GM19035 (cell line): Measurements from ENCODE around the gene MPHOSPH9.

ENCODE experiments used
- ATAC-seq: cut with Tn5 transposase; IDR thresholded peaks from one replicate; pipeline ENCODE4 v1.9.1; 2021; ENCODE audit not compliant: unreplicated experiment

Gene MPHOSPH9

GRCh38 chr12:123232807-123233504 is at the start of gene MPHOSPH9, which contains the start of gene MTRFR:
Gene MPHOSPH9 (minus strand): TSS chr12:123233141. CDS start chr12:123230364, 2,777 bp downstream.
Gene MTRFR (plus strand): TSS chr12:123233436. CDS start chr12:123253675, 20,239 bp downstream.
- ATAC-seq, result peak; percentile 81

- ATAC-seq, result no peak
Measured at GRCh38 chr12:123282111-123282510, 49.2 kb upstream of the MPHOSPH9 start.

GRCh38 chr12:123280971-123281370 is 48.0 kb upstream of the MPHOSPH9 start:
- ATAC-seq, result no peak

GRCh38 chr12:123278101-123278627 is 45.2 kb upstream of the MPHOSPH9 start:
- peak; percentile 90 for ATAC-seq

- no peak for ATAC-seq
Measured at GRCh38 chr12:123273166-123273565, 40.2 kb upstream of the MPHOSPH9 start.

GRCh38 chr12:123271001-123271668 is 38.2 kb upstream of the MPHOSPH9 start:
- ATAC-seq, result peak; percentile 67

- peak; percentile 13 for ATAC-seq
Measured at GRCh38 chr12:123270214-123271000, 37.5 kb upstream of the MPHOSPH9 start.

GRCh38 chr12:123269896-123270213 is 36.9 kb upstream of the MPHOSPH9 start:
- ATAC-seq, result no peak

- ATAC-seq, result no peak
Measured at GRCh38 chr12:123269395-123269892, 36.5 kb upstream of the MPHOSPH9 start.

- no peak for ATAC-seq
Measured at GRCh38 chr12:123268850-123269249, 35.9 kb upstream of the MPHOSPH9 start.

- no peak for ATAC-seq
Measured at GRCh38 chr12:123267991-123268843, 35.3 kb upstream of the MPHOSPH9 start.

GRCh38 chr12:123267335-123267920 is 34.5 kb upstream of the MPHOSPH9 start:
- ATAC-seq, result no peak

GRCh38 chr12:123266679-123267277 is 33.8 kb upstream of the MPHOSPH9 start:
- ATAC-seq, result no peak

GRCh38 chr12:123265851-123266678 is 33.1 kb upstream of the MPHOSPH9 start:
- ATAC-seq, result no peak

GRCh38 chr12:123264642-123265041 is 31.7 kb upstream of the MPHOSPH9 start:
- no peak for ATAC-seq

- ATAC-seq, result no peak
Measured at GRCh38 chr12:123263196-123263817, 30.4 kb upstream of the MPHOSPH9 start.

- ATAC-seq, result no peak
Measured at GRCh38 chr12:123261196-123261595, 28.3 kb upstream of the MPHOSPH9 start.

GRCh38 chr12:123260081-123260480 is 27.1 kb upstream of the MPHOSPH9 start:
- ATAC-seq, result no peak
